Endothelial cell of umbilical vein (primary cell): ENCODE data around the gene DGCR2. TPM values are rescaled to one million over a fixed set of nuclear protein-coding genes. Genes with fewer than 3 reads are reported as not detected.

ENCODE experiments used
- BruUV-seq: library from RNA; stranded (reverse); fragments of 400-500 nt; replicated peaks from 2 replicates; lab custom pipeline; 2021; lab: Mats Ljungman, UMichigan
- CTCF ChIA-PET: fragments of 300-600, 350-600 bp; sonication (Branson Sonifier 250); formaldehyde crosslinking; loops from one replicate; lab custom pipeline; 2021; ENCODE audit warnings: antibody characterized with exemption, inconsistent platforms; lab: Charles Lee
- POLR2A ChIA-PET: fragments of 300-600, 350-600 bp; sonication (Branson Sonifier 250); formaldehyde crosslinking; loops from one replicate; lab custom pipeline; 2021; ENCODE audit warnings: antibody characterized with exemption, inconsistent platforms; lab: Charles Lee
- DNase-seq: peaks from one replicate; pipeline ENCODE4 v3.0.0-alpha.2; 2011; ENCODE audit warnings: low read depth, low spot score
- FAIRE-seq: peaks from 2 replicates; lab custom pipeline; 2011; peaks lifted over from hg19 to GRCh38; lab: Jason Lieb, UNC
- H2AFZ ChIP-seq: 2 replicates; pipeline ENCODE4 v1.6.0; 2012; ENCODE audit warnings: low read depth, low read length, control low read depth, inconsistent platforms
- H3K27ac ChIP-seq: 2 replicates; pipeline ENCODE4 v1.5.1; 2011; ENCODE audit warnings: low read depth, mild to moderate bottlenecking, control low read depth, low read length, moderate library complexity; ENCODE audit not compliant: insufficient read depth
- H3K27me3 ChIP-seq, 2 experiments: 2 replicates each; pipeline versions ENCODE4 v1.6.0 to v1.6.1; 2011; ENCODE audit warnings: low read length in 2 of 2, mixed read lengths in 1 of 2; ENCODE audit not compliant: control insufficient read depth in 2 of 2, insufficient read depth in 2 of 2
- H3K36me3 ChIP-seq, 2 experiments: 2 replicates in 1 of 2; 3 replicates in 1 of 2; pipeline ENCODE4 v1.5.1; 2011; ENCODE audit warnings: low read length in 2 of 2, mild to moderate bottlenecking in 1 of 2, moderate library complexity in 1 of 2; ENCODE audit not compliant: control insufficient read depth in 2 of 2, insufficient read depth in 2 of 2; ENCODE audit errors: extremely low read depth in 1 of 2
- H3K4me1 ChIP-seq: 3 replicates; pipeline ENCODE4 v1.5.1; 2011; ENCODE audit warnings: mild to moderate bottlenecking, low read length; ENCODE audit not compliant: control insufficient read depth, insufficient read depth; ENCODE audit errors: extremely low read depth
- H3K4me2 ChIP-seq: 2 replicates; pipeline ENCODE4 v1.6.1; 2011; ENCODE audit warnings: low read length, control low read depth, mixed read lengths; ENCODE audit not compliant: insufficient read depth
- H3K4me3 ChIP-seq, 3 experiments: fragments of 200-600 bp in 1 of 3; sonication (generic), shearing (Covaris generic) in 1 of 3; replicated peaks in 1 of 3; 2 replicates each; pipeline ENCODE4 v1.5.1; 2011 to 2016; ENCODE audit warnings: control low read depth in 3 of 3, low read length in 3 of 3, mild to moderate bottlenecking in 2 of 3, inconsistent platforms in 1 of 3, low read depth in 1 of 3, moderate library complexity in 1 of 3; ENCODE audit not compliant: insufficient read depth in 1 of 3
- H3K79me2 ChIP-seq: 2 replicates; pipeline ENCODE4 v1.6.0; 2012; ENCODE audit warnings: low read length, inconsistent platforms; ENCODE audit not compliant: control insufficient read depth, insufficient read depth
- H3K9ac ChIP-seq: replicated peaks from 2 replicates; pipeline ENCODE3; 2011; ENCODE audit warnings: low read length, control low read depth; ENCODE audit not compliant: insufficient read depth; ENCODE audit errors: extremely low read depth
- H3K9me1 ChIP-seq: replicated peaks from 3 replicates; pipeline ENCODE4 v1.6.0; 2011; ENCODE audit warnings: mild to moderate bottlenecking, low read length; ENCODE audit not compliant: control insufficient read depth, insufficient read depth; ENCODE audit errors: extremely low read depth
- H3K9me3 ChIP-seq: replicated peaks from 2 replicates; pipeline ENCODE4 v1.5.1; 2012; ENCODE audit warnings: low read length, inconsistent platforms; ENCODE audit not compliant: control insufficient read depth, insufficient read depth
- H4K20me1 ChIP-seq: replicated peaks from 2 replicates; pipeline ENCODE3; 2011; ENCODE audit warnings: mild to moderate bottlenecking, low read length; ENCODE audit not compliant: control insufficient read depth, insufficient read depth; ENCODE audit errors: extremely low read depth
- CTCF ChIP-seq, 2 donors: IDR thresholded peaks; 1 replicate in 1 of 2; 2 replicates in 1 of 2; pipeline ENCODE4 v1.5.1; 2011; ENCODE audit warnings: low read length in 2 of 2, mild to moderate bottlenecking in 2 of 2, moderate library complexity in 2 of 2, control low read depth in 1 of 2, inconsistent platforms in 1 of 2, low read depth in 1 of 2; ENCODE audit not compliant: insufficient read depth in 1 of 2; ENCODE audit errors: extremely low read depth in 1 of 2
- FOS ChIP-seq: IDR thresholded peaks from 2 replicates; pipeline ENCODE4 v1.6.1; 2011; ENCODE audit warnings: mild to moderate bottlenecking, low read length, moderate library complexity, borderline replicate concordance; ENCODE audit not compliant: insufficient read depth
- POLR2A ChIP-seq: IDR thresholded peaks from 2 replicates; pipeline ENCODE4 v1.6.1; 2012; ENCODE audit warnings: low read depth, mild to moderate bottlenecking, control low read depth, low read length
- POLR2AphosphoS5 ChIP-seq: IDR thresholded peaks from 2 replicates; pipeline ENCODE4 v1.6.1; 2012; ENCODE audit warnings: low read depth, mild to moderate bottlenecking, control low read depth, low read length, moderate library complexity; ENCODE audit not compliant: insufficient read depth
- dilution Hi-C: fragments of 300-500 bp; cut with MboI; formaldehyde crosslinking; loops from one replicate; pipeline ENCODE4 v1.15.0; 2019; ENCODE audit warnings: low sequenced_read_pairs; ENCODE audit not compliant: extremely low pct_ligation_motif_present
- intact Hi-C: fragments of 100-400 bp; cut with micrococcal nuclease; formaldehyde crosslinking; loops from one replicate; pipeline ENCODE4 v1.10.0; 2022
- polyA plus RNA-seq, 4 experiments: library from polyadenylated mRNA; depleted of rRNA in 3 of 4; stranded (reverse) in 3 of 4; unstranded in 1 of 4; fragments of >200 nt; gene quantifications; 2 replicates each; pipeline versions ENCODE4 v1.2.1 to v1.2.3, GENCODE V29; 2011 to 2012; ENCODE audit warnings: missing spikeins in 1 of 4
- total RNA-seq: library from RNA; stranded (reverse); gene quantifications from 2 replicates; pipeline ENCODE4 v1.2.3, GENCODE V29; 2021

DGCR2 gene
- total and polyA plus RNA-seq, 2 donors (not counting 3 experiments of a cell fraction or from before 2014, with no cell fraction given) = 44.8 to 51.2 TPM

- FAIRE-seq = no peak
These were observed 103.1 kb downstream of the DGCR2 start for GRCh38 chr22:19019029-19019678.

More at GRCh38 chr22:19019029-19019678, 103.1 kb downstream of the DGCR2 start:
- no peaks in the 10 kb centered on the region for H3K36me3 ChIP-seq
- dilution Hi-C loops (no loop called here), intact Hi-C loops (no loop called here)
- ChIA-PET POLR2A (no interaction called here), CTCF (no interaction called here)
- no peak overlapping the region for H3K27ac ChIP-seq
- H4K20me1 ChIP-seq = no peaks in the 10 kb centered on the region
- no peak overlapping the region for H3K9ac ChIP-seq
- DNase-seq = no peak
- no peak overlapping the region for H2AFZ ChIP-seq
- H3K9me3 ChIP-seq = no peaks in the 10 kb centered on the region
- H3K4me2 ChIP-seq = no peak overlapping the region
- no peak overlapping the region for H3K4me3 ChIP-seq
- no peaks in the 10 kb centered on the region for H3K9me1 ChIP-seq
- no peaks in the 10 kb centered on the region for H3K79me2 ChIP-seq
- no TSS peak for BruUV-seq
- no peaks in the 10 kb centered on the region for H3K4me1 ChIP-seq
- TF ChIP-seq CTCF (IDR thresholded peaks at IDR 0.05; ENCODE audit: extremely low read depth in 1 of 2, insufficient read depth in 1 of 2, low read depth in 1 of 2, low read length in 2 of 2) (no peak), POLR2A (no peak), POLR2AphosphoS5 (no peak), FOS (no peak)
- no peaks in the 10 kb centered on the region for H3K27me3 ChIP-seq
